DND-41 (cell line): ENCODE measurements around the gene FOXJ3.

Source experiments
- ATAC-seq: fragments of 200-7000 bp; cut with Tn5 transposase; 3 replicates; pipeline ENCODE4 v1.9.1; 2021; ENCODE audit warnings: low read depth; ENCODE audit not compliant: insufficient read depth
- DNase-seq: peaks from one replicate; pipeline ENCODE4 v3.0.0-alpha.2; 2020
- H2AFZ ChIP-seq: 2 replicates; pipeline ENCODE4 v1.6.0; 2012; ENCODE audit warnings: low read depth, low read length
- H3K27ac ChIP-seq: 2 replicates; pipeline ENCODE4 v1.5.1; 2012; ENCODE audit warnings: low read length, inconsistent platforms
- H3K27me3 ChIP-seq: fragments of 200-600 bp; sonication (generic); 2 replicates; pipeline ENCODE4 v1.6.0; 2012; ENCODE audit warnings: low read length, mild to moderate bottlenecking, inconsistent platforms; ENCODE audit not compliant: insufficient read depth, poor library complexity
- H3K36me3 ChIP-seq: 2 replicates; pipeline ENCODE4 v1.5.1; 2012; ENCODE audit warnings: low read length, inconsistent platforms; ENCODE audit not compliant: insufficient read depth
- H3K4me1 ChIP-seq: 2 replicates; pipeline ENCODE4 v1.5.1; 2012; ENCODE audit warnings: mild to moderate bottlenecking, low read length; ENCODE audit not compliant: insufficient read depth
- H3K4me2 ChIP-seq: 2 replicates; pipeline ENCODE4 v1.6.0; 2012; ENCODE audit warnings: mild to moderate bottlenecking, moderate library complexity, low read length, inconsistent platforms; ENCODE audit not compliant: insufficient read depth
- H3K4me3 ChIP-seq, 2 experiments: fragments of 200-600 bp in 1 of 2; shearing (Covaris generic) in 1 of 2; 2 replicates each; pipeline ENCODE4 v1.5.1; 2012 to 2016; ENCODE audit warnings: inconsistent platforms in 2 of 2, low read length in 2 of 2, mild to moderate bottlenecking in 2 of 2, low read depth in 1 of 2, moderate library complexity in 1 of 2
- H3K79me2 ChIP-seq: 2 replicates; pipeline ENCODE4 v1.6.0; 2012; ENCODE audit warnings: low read length, inconsistent platforms; ENCODE audit not compliant: insufficient read depth
- H3K9ac ChIP-seq: 2 replicates; pipeline ENCODE4 v1.6.0; 2012; ENCODE audit warnings: low read depth, mild to moderate bottlenecking, inconsistent platforms, low read length, moderate library complexity
- H3K9me3 ChIP-seq: 2 replicates; pipeline ENCODE4 v1.5.1; 2012; ENCODE audit warnings: low read length, moderate library complexity, mild to moderate bottlenecking, inconsistent platforms; ENCODE audit not compliant: insufficient read depth, severe bottlenecking
- H4K20me1 ChIP-seq: 2 replicates; pipeline ENCODE4 v1.6.0; 2012; ENCODE audit warnings: low read length; ENCODE audit not compliant: insufficient read depth
- CTCF ChIP-seq: IDR thresholded peaks from 2 replicates; pipeline ENCODE4 v1.5.1; 2012; ENCODE audit warnings: borderline replicate concordance, low read length, moderate library complexity, mild to moderate bottlenecking; ENCODE audit not compliant: poor library complexity, severe bottlenecking; ENCODE audit errors: extremely low read depth
- EZH2 ChIP-seq: IDR thresholded peaks from 3 replicates; pipeline ENCODE4 v1.6.1; 2012; ENCODE audit warnings: borderline replicate concordance, low read depth, mild to moderate bottlenecking, moderate library complexity, low read length, inconsistent platforms; ENCODE audit not compliant: severe bottlenecking

The FOXJ3 gene

GRCh38 chr1:42335050-42335808 lies at the start of gene FOXJ3:
Gene FOXJ3 (minus strand): TSS chr1:42335235. CDS start chr1:42311093, 24,142 bp downstream.
- peak within 1 kb of the TSS; percentile 71 to 86 for H3K4me3 ChIP-seq
- peaks cover 41% of the 10 kb centered on the region for H4K20me1 ChIP-seq
- TF ChIP-seq EZH2: no peak
- no peak for TF ChIP-seq CTCF
- H3K36me3 ChIP-seq: no peaks in the 10 kb centered on the region; the same call in 1 of the 2 replicates
- peak; percentile 93 for DNase-seq
- H3K27me3 ChIP-seq: no peaks in the 10 kb centered on the region
- peaks cover 58% of the 10 kb centered on the region for H3K79me2 ChIP-seq
- H3K4me1 ChIP-seq: peaks cover 39% of the 10 kb centered on the region
- H3K4me2 ChIP-seq: peak within 1 kb of the TSS; percentile 76
- peak within 1 kb of the TSS; percentile 95 for H2AFZ ChIP-seq
- no peaks in the 10 kb centered on the region for H3K9me3 ChIP-seq
- H3K27ac ChIP-seq: peak within 1 kb of the TSS; percentile 88
- peak; percentile 86 for ATAC-seq
- H3K9ac ChIP-seq: peak within 1 kb of the TSS; percentile 77

GRCh38 chr1:42381280-42381673 lies 46.2 kb upstream of the FOXJ3 start:
- H3K79me2 ChIP-seq: no peaks in the 10 kb centered on the region
- peak overlapping the region; percentile 47 to 95 for H3K4me3 ChIP-seq
- peak overlapping the region; percentile 97 for H2AFZ ChIP-seq
- H3K27ac ChIP-seq: peak overlapping the region; percentile 36; the same call in 1 of the 2 replicates
- H3K36me3 ChIP-seq: no peaks in the 10 kb centered on the region; the same call in 1 of the 2 replicates
- peaks cover 24% of the 10 kb centered on the region for H3K4me1 ChIP-seq
- H3K9ac ChIP-seq: peak overlapping the region; percentile 71
- DNase-seq: no peak
- TF ChIP-seq CTCF: no peak
- no peak for TF ChIP-seq EZH2
- peaks cover 16% of the 10 kb centered on the region for H3K27me3 ChIP-seq
- H3K9me3 ChIP-seq: no peaks in the 10 kb centered on the region
- H4K20me1 ChIP-seq: no peaks in the 10 kb centered on the region
- H3K4me2 ChIP-seq: peak overlapping the region; percentile 97
- no peak for ATAC-seq

- Histone ChIP-seq H4K20me1 (no peaks in the 10 kb centered on the region), H3K9me3 (no peaks in the 10 kb centered on the region), H3K79me2 (no peaks in the 10 kb centered on the region), H3K36me3 (no peaks in the 10 kb centered on the region; the same call in 1 of the 2 replicates), H3K4me1 (peaks cover 24% of the 10 kb centered on the region), H3K4me3 (peak within 1 kb of the TSS; percentile 47 to 95), H3K27ac (peak within 1 kb of the TSS; percentile 36), H2AFZ (peak within 1 kb of the TSS; percentile 97), H3K9ac (peak within 1 kb of the TSS; percentile 71), H3K27me3 (peaks cover 16% of the 10 kb centered on the region), H3K4me2 (peak within 1 kb of the TSS; percentile 97)
- TF ChIP-seq CTCF: no peak
- peak; percentile 83 for TF ChIP-seq EZH2
- DNase-seq: peak; percentile 75
- peak; percentile 91 for ATAC-seq
Measured at GRCh38 chr1:42380586-42381279, 45.7 kb upstream of the FOXJ3 start, which contains the start of gene RIMKLA. Gene RIMKLA (plus strand): TSS chr1:42380792. CDS start chr1:42380935, 143 bp downstream.
